IMR-90 (cell line): ENCODE results near the gene PRKCH.

Source experiments
- CTCF ChIP-seq: conservative IDR thresholded peaks from 2 replicates; pipeline ENCODE4 v1.5.1; 2012; ENCODE audit warnings: mild to moderate bottlenecking, low read depth, low read length, improper control_type of control experiment
- POLR2A ChIP-seq: IDR thresholded peaks from 2 replicates; pipeline ENCODE4 v1.6.1; 2012; ENCODE audit warnings: mild to moderate bottlenecking, low read depth, low read length

GRCh38 chr14:61298824-61299223, 22.6 kb upstream of the PRKCH start:
- TF ChIP-seq CTCF (no peak), POLR2A (no peak)
